KOPT-K1 (cell line): ENCODE results near the gene JAZF1.

Experiments
- H3K27ac ChIP-seq: fragments of 200-600 bp; sonication (generic); 2 replicates; pipeline ENCODE4 v1.5.1; 2016; ENCODE audit warnings: antibody characterized with exemption, mild to moderate bottlenecking, low read depth, low read length; ENCODE audit not compliant: poor library complexity, severe bottlenecking
- H3K36me3 ChIP-seq: fragments of 200-600 bp; sonication (generic); 2 replicates; pipeline ENCODE4 v1.5.1; 2017; ENCODE audit warnings: antibody characterized with exemption, mild to moderate bottlenecking, low read length, moderate library complexity; ENCODE audit not compliant: insufficient read depth
- H3K9me3 ChIP-seq: fragments of 200-600 bp; sonication (generic); 2 replicates; pipeline ENCODE4 v1.5.1; 2017; ENCODE audit warnings: antibody characterized with exemption, low read length, mild to moderate bottlenecking; ENCODE audit not compliant: insufficient read depth, poor library complexity, severe bottlenecking

The JAZF1 gene

GRCh38 chr7:28163949-28164348 lies 16.6 kb downstream of the JAZF1 start:
- Histone ChIP-seq H3K27ac (no peak overlapping the region), H3K9me3 (no peaks in the 10 kb centered on the region), H3K36me3 (no peaks in the 10 kb centered on the region)

- H3K27ac ChIP-seq, result no peak overlapping the region
- no peaks in the 10 kb centered on the region for H3K36me3 ChIP-seq
- H3K9me3 ChIP-seq, result no peaks in the 10 kb centered on the region
These were observed 19.3 kb downstream of the JAZF1 start for GRCh38 chr7:28161331-28161730.

GRCh38 chr7:28160551-28160991 lies 20.0 kb downstream of the JAZF1 start:
- Histone ChIP-seq H3K9me3 (no peaks in the 10 kb centered on the region), H3K36me3 (no peaks in the 10 kb centered on the region), H3K27ac (no peak overlapping the region)

GRCh38 chr7:28157831-28158416 lies 22.7 kb downstream of the JAZF1 start:
- no peaks in the 10 kb centered on the region for H3K9me3 ChIP-seq
- H3K27ac ChIP-seq, result no peak overlapping the region
- H3K36me3 ChIP-seq, result no peaks in the 10 kb centered on the region

- Histone ChIP-seq H3K9me3 (no peaks in the 10 kb centered on the region), H3K27ac (no peak overlapping the region)
These were observed 23.4 kb downstream of the JAZF1 start for GRCh38 chr7:28157076-28157745.

GRCh38 chr7:28156401-28156800 lies 24.2 kb downstream of the JAZF1 start:
- Histone ChIP-seq H3K36me3 (no peaks in the 10 kb centered on the region), H3K9me3 (no peaks in the 10 kb centered on the region), H3K27ac (no peak overlapping the region)

More at GRCh38 chr7:28157076-28157745, 23.4 kb downstream of the JAZF1 start:
- no peaks in the 10 kb centered on the region for H3K36me3 ChIP-seq

GRCh38 chr7:28155964-28156363 lies 24.6 kb downstream of the JAZF1 start:
- no peaks in the 10 kb centered on the region for H3K36me3 ChIP-seq
- no peaks in the 10 kb centered on the region for H3K9me3 ChIP-seq
- no peak overlapping the region for H3K27ac ChIP-seq

- Histone ChIP-seq H3K9me3 (no peaks in the 10 kb centered on the region), H3K27ac (no peak overlapping the region), H3K36me3 (no peaks in the 10 kb centered on the region)
These were observed 25.5 kb downstream of the JAZF1 start for GRCh38 chr7:28155019-28155660.

- Histone ChIP-seq H3K27ac (no peak overlapping the region), H3K36me3 (no peaks in the 10 kb centered on the region), H3K9me3 (no peaks in the 10 kb centered on the region)
These were observed 28.0 kb downstream of the JAZF1 start for GRCh38 chr7:28152594-28152993.

GRCh38 chr7:28151965-28152364 lies 28.6 kb downstream of the JAZF1 start:
- Histone ChIP-seq H3K9me3 (no peaks in the 10 kb centered on the region), H3K27ac (no peak overlapping the region), H3K36me3 (no peaks in the 10 kb centered on the region)

- H3K27ac ChIP-seq, result no peak overlapping the region
- H3K9me3 ChIP-seq, result no peaks in the 10 kb centered on the region
- no peaks in the 10 kb centered on the region for H3K36me3 ChIP-seq
These were observed 31.1 kb downstream of the JAZF1 start for GRCh38 chr7:28149291-28150101.

GRCh38 chr7:28145931-28146330 lies 34.7 kb downstream of the JAZF1 start:
- Histone ChIP-seq H3K36me3 (no peaks in the 10 kb centered on the region), H3K27ac (no peak overlapping the region), H3K9me3 (no peaks in the 10 kb centered on the region)

- H3K9me3 ChIP-seq, result no peaks in the 10 kb centered on the region
- H3K36me3 ChIP-seq, result no peaks in the 10 kb centered on the region
- no peak overlapping the region for H3K27ac ChIP-seq
These were observed 35.4 kb downstream of the JAZF1 start for GRCh38 chr7:28145090-28145626.

GRCh38 chr7:28144266-28144665 lies 36.3 kb downstream of the JAZF1 start:
- H3K9me3 ChIP-seq, result no peaks in the 10 kb centered on the region
- H3K27ac ChIP-seq, result no peak overlapping the region
- no peaks in the 10 kb centered on the region for H3K36me3 ChIP-seq

- Histone ChIP-seq H3K9me3 (no peaks in the 10 kb centered on the region), H3K27ac (no peak overlapping the region), H3K36me3 (no peaks in the 10 kb centered on the region)
These were observed 37.9 kb downstream of the JAZF1 start for GRCh38 chr7:28142650-28143049.
